ENCODE measurements around the gene FAM161B. TPM values are rescaled to one million over a fixed set of nuclear protein-coding genes. Genes with fewer than 3 reads are reported as not detected.

Gene FAM161B
- total and polyA plus RNA-seq, 2 of the 13 experiments (the other 11 are each of a cell fraction or from before 2014, with no cell fraction given): 1.6 to 2.0 TPM

DNA sequence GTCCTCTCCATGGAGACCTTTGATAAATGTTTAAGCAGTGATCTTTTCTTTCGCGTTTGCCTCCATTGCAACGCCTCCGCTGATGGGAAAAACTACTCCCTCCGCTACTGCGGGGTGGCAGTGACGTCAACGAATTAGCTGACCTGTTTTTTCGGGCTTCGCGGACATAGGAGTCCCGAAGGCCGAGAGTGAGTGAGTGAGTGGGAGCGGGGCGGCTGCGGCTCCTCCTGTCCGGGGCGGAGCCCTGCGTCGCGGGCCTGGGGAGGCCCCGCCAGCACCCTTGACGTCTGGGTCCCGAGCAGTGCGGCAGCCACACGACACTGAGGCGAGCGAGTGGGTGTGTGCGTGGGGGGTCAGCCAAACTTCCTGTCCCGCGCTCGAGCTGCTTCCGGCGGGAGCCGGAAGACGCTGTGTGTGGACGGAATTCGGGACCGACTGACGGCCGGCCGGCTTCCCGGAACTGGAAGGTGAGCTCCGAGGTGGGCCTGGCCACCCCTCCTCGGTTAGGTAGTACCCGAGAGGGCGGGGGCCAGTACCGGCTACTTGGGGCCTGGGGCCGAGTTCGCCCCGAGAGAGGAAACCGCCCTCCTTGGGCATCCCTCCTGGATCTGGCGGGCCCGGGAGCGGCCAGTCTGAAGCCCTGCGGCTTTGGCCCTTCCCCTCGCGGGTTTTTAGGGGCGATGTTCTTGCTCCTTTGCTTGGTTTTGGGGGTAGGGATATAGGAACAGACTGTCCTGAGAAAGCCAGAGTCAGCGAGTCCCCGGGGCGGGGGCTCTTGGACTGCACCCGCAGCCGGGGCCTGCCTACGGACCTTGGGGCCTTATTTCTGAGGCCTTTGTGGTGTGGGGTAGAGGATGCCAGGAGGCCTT, 63.2 kb downstream of the FAM161B start, which contains the start of gene ZNF410 (continued):
- TF ChIP-seq, protein P1, sequence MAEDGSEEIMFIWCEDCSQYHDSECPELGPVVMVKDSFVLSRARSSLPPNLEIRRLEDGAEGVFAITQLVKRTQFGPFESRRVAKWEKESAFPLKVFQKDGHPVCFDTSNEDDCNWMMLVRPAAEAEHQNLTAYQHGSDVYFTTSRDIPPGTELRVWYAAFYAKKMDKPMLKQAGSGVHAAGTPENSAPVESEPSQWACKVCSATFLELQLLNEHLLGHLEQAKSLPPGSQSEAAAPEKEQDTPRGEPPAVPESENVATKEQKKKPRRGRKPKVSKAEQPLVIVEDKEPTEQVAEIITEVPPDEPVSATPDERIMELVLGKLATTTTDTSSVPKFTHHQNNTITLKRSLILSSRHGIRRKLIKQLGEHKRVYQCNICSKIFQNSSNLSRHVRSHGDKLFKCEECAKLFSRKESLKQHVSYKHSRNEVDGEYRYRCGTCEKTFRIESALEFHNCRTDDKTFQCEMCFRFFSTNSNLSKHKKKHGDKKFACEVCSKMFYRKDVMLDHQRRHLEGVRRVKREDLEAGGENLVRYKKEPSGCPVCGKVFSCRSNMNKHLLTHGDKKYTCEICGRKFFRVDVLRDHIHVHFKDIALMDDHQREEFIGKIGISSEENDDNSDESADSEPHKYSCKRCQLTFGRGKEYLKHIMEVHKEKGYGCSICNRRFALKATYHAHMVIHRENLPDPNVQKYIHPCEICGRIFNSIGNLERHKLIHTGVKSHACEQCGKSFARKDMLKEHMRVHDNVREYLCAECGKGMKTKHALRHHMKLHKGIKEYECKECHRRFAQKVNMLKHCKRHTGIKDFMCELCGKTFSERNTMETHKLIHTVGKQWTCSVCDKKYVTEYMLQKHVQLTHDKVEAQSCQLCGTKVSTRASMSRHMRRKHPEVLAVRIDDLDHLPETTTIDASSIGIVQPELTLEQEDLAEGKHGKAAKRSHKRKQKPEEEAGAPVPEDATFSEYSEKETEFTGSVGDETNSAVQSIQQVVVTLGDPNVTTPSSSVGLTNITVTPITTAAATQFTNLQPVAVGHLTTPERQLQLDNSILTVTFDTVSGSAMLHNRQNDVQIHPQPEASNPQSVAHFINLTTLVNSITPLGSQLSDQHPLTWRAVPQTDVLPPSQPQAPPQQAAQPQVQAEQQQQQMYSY (CRISPR knock-in tag; IDR thresholded peaks at IDR 0.05): peak; percentile 35; the same call in 1 of the 2 replicates
- TF ChIP-seq ZNF441 (CRISPR knock-in tag; IDR thresholded peaks at IDR 0.05; ENCODE audit: borderline replicate concordance): peak; percentile 66; the same call in 1 of the 2 replicates
- peak; percentile 64; the same call in 1 of the 2 replicates for TF ChIP-seq ZFP90 (CRISPR knock-in tag; IDR thresholded peaks at IDR 0.05; ENCODE audit: borderline replicate concordance)
- TF ChIP-seq ZNF761 (CRISPR knock-in tag; conservative IDR thresholded peaks at IDR 0.05): peak; percentile 55; the same call in 1 of the 2 replicates
- TF ChIP-seq YEATS4 (CRISPR knock-in tag; IDR thresholded peaks at IDR 0.05; ENCODE audit: borderline replicate concordance): peak; percentile 94
- peak; percentile 91 for TF ChIP-seq THAP11 (CRISPR knock-in tag; IDR thresholded peaks at IDR 0.05)
- peak; percentile 50 for TF ChIP-seq ZNF263 (CRISPR knock-in tag; IDR thresholded peaks at IDR 0.05)
- TF ChIP-seq, protein P2, sequence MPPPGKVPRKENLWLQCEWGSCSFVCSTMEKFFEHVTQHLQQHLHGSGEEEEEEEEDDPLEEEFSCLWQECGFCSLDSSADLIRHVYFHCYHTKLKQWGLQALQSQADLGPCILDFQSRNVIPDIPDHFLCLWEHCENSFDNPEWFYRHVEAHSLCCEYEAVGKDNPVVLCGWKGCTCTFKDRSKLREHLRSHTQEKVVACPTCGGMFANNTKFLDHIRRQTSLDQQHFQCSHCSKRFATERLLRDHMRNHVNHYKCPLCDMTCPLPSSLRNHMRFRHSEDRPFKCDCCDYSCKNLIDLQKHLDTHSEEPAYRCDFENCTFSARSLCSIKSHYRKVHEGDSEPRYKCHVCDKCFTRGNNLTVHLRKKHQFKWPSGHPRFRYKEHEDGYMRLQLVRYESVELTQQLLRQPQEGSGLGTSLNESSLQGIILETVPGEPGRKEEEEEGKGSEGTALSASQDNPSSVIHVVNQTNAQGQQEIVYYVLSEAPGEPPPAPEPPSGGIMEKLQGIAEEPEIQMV (CRISPR knock-in tag; IDR thresholded peaks at IDR 0.05; ENCODE audit: low read depth): no peak; the same call in 1 of the 2 replicates
- peak; percentile 68; the same call in 1 of the 2 replicates for TF ChIP-seq HNRNPUL1 (IDR thresholded peaks at IDR 0.05; ENCODE audit: low read depth, low read length)
- peak; percentile 88 for TF ChIP-seq ETV5 (CRISPR knock-in tag; IDR thresholded peaks at IDR 0.05; ENCODE audit: borderline replicate concordance)
- TF ChIP-seq ATM (IDR thresholded peaks at IDR 0.05; ENCODE audit: borderline replicate concordance): no peak
- TF ChIP-seq, protein P3, sequence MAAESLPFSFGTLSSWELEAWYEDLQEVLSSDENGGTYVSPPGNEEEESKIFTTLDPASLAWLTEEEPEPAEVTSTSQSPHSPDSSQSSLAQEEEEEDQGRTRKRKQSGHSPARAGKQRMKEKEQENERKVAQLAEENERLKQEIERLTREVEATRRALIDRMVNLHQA (CRISPR knock-in tag; IDR thresholded peaks at IDR 0.05): no peak
- TF ChIP-seq HMG20B (CRISPR knock-in tag; conservative IDR thresholded peaks at IDR 0.05): no peak
- no peak for TF ChIP-seq HNRNPH1 (optimal IDR thresholded peaks at IDR 0.05; ENCODE audit: low read depth, low read length)
- TF ChIP-seq, protein P4, sequence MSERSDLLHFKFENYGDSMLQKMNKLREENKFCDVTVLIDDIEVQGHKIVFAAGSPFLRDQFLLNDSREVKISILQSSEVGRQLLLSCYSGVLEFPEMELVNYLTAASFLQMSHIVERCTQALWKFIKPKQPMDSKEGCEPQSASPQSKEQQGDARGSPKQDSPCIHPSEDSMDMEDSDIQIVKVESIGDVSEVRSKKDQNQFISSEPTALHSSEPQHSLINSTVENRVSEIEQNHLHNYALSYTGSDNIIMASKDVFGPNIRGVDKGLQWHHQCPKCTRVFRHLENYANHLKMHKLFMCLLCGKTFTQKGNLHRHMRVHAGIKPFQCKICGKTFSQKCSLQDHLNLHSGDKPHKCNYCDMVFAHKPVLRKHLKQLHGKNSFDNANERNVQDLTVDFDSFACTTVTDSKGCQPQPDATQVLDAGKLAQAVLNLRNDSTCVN (CRISPR knock-in tag; IDR thresholded peaks at IDR 0.05; ENCODE audit: borderline replicate concordance): no peak
- no peak for TF ChIP-seq NONO (IDR thresholded peaks at IDR 0.05)
- TF ChIP-seq NONO (CRISPR knock-in tag; conservative IDR thresholded peaks at IDR 0.05): peak; percentile 87; the same call in 1 of the 2 replicates
- peak; percentile 85 for TF ChIP-seq HIVEP1 (CRISPR knock-in tag; IDR thresholded peaks at IDR 0.05)
- TF ChIP-seq, protein P5, sequence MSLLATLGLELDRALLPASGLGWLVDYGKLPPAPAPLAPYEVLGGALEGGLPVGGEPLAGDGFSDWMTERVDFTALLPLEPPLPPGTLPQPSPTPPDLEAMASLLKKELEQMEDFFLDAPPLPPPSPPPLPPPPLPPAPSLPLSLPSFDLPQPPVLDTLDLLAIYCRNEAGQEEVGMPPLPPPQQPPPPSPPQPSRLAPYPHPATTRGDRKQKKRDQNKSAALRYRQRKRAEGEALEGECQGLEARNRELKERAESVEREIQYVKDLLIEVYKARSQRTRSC (CRISPR knock-in tag; IDR thresholded peaks at IDR 0.05; ENCODE audit: low read depth): no peak
- TF ChIP-seq NFATC3 (CRISPR knock-in tag; IDR thresholded peaks at IDR 0.05): peak; percentile 98
- peak; percentile 61 for TF ChIP-seq MED8 (CRISPR knock-in tag; IDR thresholded peaks at IDR 0.05; ENCODE audit: insufficient replicate concordance)
- peak; percentile 86; the same call in 1 of the 2 replicates for TF ChIP-seq SNAI1 (CRISPR knock-in tag; IDR thresholded peaks at IDR 0.05; ENCODE audit: borderline replicate concordance)

Measured in HepG2 (cell line).